Measurements from ENCODE around the gene LPP.

LPP gene

GRCh38 chr3:188137051-188137450 lies 16.9 kb upstream of the LPP start:
- DNase-seq, result peak in 1 of 5 experiments; percentile 12

- no peak for DNase-seq
These were observed 14.5 kb upstream of the LPP start for GRCh38 chr3:188139466-188139865.

GRCh38 chr3:188146219-188146618 lies 7.7 kb upstream of the LPP start:
- no peak for DNase-seq

GRCh38 chr3:188147782-188148181 lies 6.2 kb upstream of the LPP start:
- DNase-seq, result no peak

GRCh38 chr3:188148318-188148717 lies 5.6 kb upstream of the LPP start:
- peak in 1 of 5 experiments; percentile 50 for DNase-seq

GRCh38 chr3:188149587-188149986 lies 4.4 kb upstream of the LPP start:
- no peak for DNase-seq

- DNase-seq, result no peak
These were observed 3.0 kb upstream of the LPP start for GRCh38 chr3:188150982-188151381.

GRCh38 chr3:188151438-188151837 lies 2.5 kb upstream of the LPP start:
- no peak for DNase-seq

- no peak for DNase-seq
These were observed 1.1 kb upstream of the LPP start for GRCh38 chr3:188152660-188153436.

- peak in 4 of 5 experiments; percentile 12 to 71 (median 24) for DNase-seq
These were observed 432 bp upstream of the LPP start for GRCh38 chr3:188153437-188154013.

GRCh38 chr3:188154809-188155574 lies 1.0 kb downstream of the LPP start:
- no peak for DNase-seq

GRCh38 chr3:188156056-188156455 lies 2.1 kb downstream of the LPP start:
- DNase-seq, result peak in 1 of 5 experiments; percentile 80

- no peak for DNase-seq
These were observed 3.5 kb downstream of the LPP start for GRCh38 chr3:188157407-188157806.

- no peak for DNase-seq
These were observed 4.0 kb downstream of the LPP start for GRCh38 chr3:188157971-188158370.

- DNase-seq, result peak in 1 of 5 experiments; percentile 54
These were observed 4.9 kb downstream of the LPP start for GRCh38 chr3:188158731-188159310.

- DNase-seq, result no peak
These were observed 6.8 kb downstream of the LPP start for GRCh38 chr3:188160751-188161150.

- peak in 1 of 5 experiments; percentile 16 for DNase-seq
These were observed 10.3 kb downstream of the LPP start for GRCh38 chr3:188164248-188164687.

- DNase-seq, result peak in 1 of 5 experiments; percentile 67
These were observed 11.6 kb downstream of the LPP start for GRCh38 chr3:188165596-188165995.

GRCh38 chr3:188166441-188166840 lies 12.5 kb downstream of the LPP start:
- DNase-seq, result no peak

- DNase-seq, result no peak
These were observed 14.2 kb downstream of the LPP start for GRCh38 chr3:188168186-188168585.

- no peak for DNase-seq
These were observed 14.7 kb downstream of the LPP start for GRCh38 chr3:188168648-188169047.

GRCh38 chr3:188169830-188170455 lies 16.0 kb downstream of the LPP start:
- no peak for DNase-seq

Measured in T-helper 2 cell (primary cell).